Lung (tissue), 12 donors: ENCODE data around the gene ADAMTSL1. TPM values are rescaled to one million over a fixed set of nuclear protein-coding genes. Genes with fewer than 3 reads are reported as not detected.

Experiments
- ATAC-seq: fragments of 200-7000 bp; cut with Tn5 transposase; one replicate; pipeline ENCODE4 v1.9.1; 2020; ENCODE audit warnings: moderate number of reproducible peaks; ENCODE audit not compliant: insufficient read depth, low FRiP score
- DNase-seq, 3 donors: peaks; one replicate each; pipeline ENCODE4 v3.0.0-alpha.2; 2013 to 2017
- H3K27ac ChIP-seq, 2 donors: one replicate each; pipeline ENCODE4 v1.5.1; 2013; ENCODE audit warnings: mild to moderate bottlenecking in 2 of 2, moderate library complexity in 2 of 2, control low read depth in 1 of 2, inconsistent platforms in 1 of 2, low read depth in 1 of 2, low read length in 1 of 2
- H3K27me3 ChIP-seq, 3 donors: one replicate each; pipeline ENCODE4 v1.5.1; 2013; ENCODE audit warnings: low read length in 2 of 3; ENCODE audit not compliant: control insufficient read depth in 3 of 3, insufficient read depth in 3 of 3
- H3K36me3 ChIP-seq, 4 donors: one replicate each; pipeline ENCODE4 v1.5.1; 2013; ENCODE audit warnings: low read length in 4 of 4, mild to moderate bottlenecking in 1 of 4, moderate library complexity in 1 of 4; ENCODE audit not compliant: control insufficient read depth in 4 of 4, insufficient read depth in 4 of 4
- H3K4me1 ChIP-seq, 5 donors: one replicate each; pipeline ENCODE4 v1.5.1; 2013; ENCODE audit warnings: low read length in 5 of 5, mild to moderate bottlenecking in 2 of 5, moderate library complexity in 1 of 5; ENCODE audit not compliant: control insufficient read depth in 5 of 5, insufficient read depth in 5 of 5
- H3K4me3 ChIP-seq: one replicate; pipeline ENCODE4 v1.5.1; 2013; ENCODE audit warnings: mild to moderate bottlenecking, control low read depth, moderate library complexity
- H3K9ac ChIP-seq, 2 donors: one replicate each; pipeline ENCODE4 v1.5.1; 2013; ENCODE audit warnings: low read length in 2 of 2, control low read depth in 1 of 2; ENCODE audit not compliant: insufficient read depth in 1 of 2
- H3K9me3 ChIP-seq, 4 donors: one replicate each; pipeline ENCODE4 v1.5.1; 2013; ENCODE audit warnings: low read length in 3 of 4, mild to moderate bottlenecking in 1 of 4, moderate library complexity in 1 of 4; ENCODE audit not compliant: control insufficient read depth in 4 of 4, insufficient read depth in 3 of 4
- CTCF ChIP-seq: IDR thresholded peaks from 2 replicates; pipeline ENCODE4 v1.5.1; 2012; ENCODE audit warnings: mild to moderate bottlenecking; ENCODE audit errors: control extremely low read depth, extremely low read depth
- WGBS, 2 donors: extraction: QIAGEN DNeasy Blood & Tissue Kit; methylation state at CpG; one replicate each; pipeline ENCODE4 v1.1.7; 2013; 5-methylcytosine and 5-hydroxymethylcytosine counted together
- polyA plus RNA-seq, 2 donors: library from polyadenylated mRNA; stranded (reverse); fragments of 200-250 nt; gene quantifications; one replicate each; pipeline ENCODE4 v1.2.1, GENCODE V29; 2013
- total RNA-seq, 2 donors: library from RNA; depleted of rRNA in 1 of 2; stranded (reverse); fragments of >200 nt in 1 of 2; gene quantifications; one replicate each; pipeline ENCODE4 v1.2.1, GENCODE V29; 2014 to 2021
- donor health status: control.
- donor health status: control.
- donor health status: Bipolar disorder and iron deficiency.
- donor health status: healthy.
- donor health status: DM: yes; HTN: yes; CAD: no.

The ADAMTSL1 gene
- total and polyA plus RNA-seq, 4 donors: 0.25 to 36.2 (median 1.4) TPM

- TF ChIP-seq CTCF: no peak
- H3K27me3 ChIP-seq: no peaks in the 10 kb centered on the region
- H3K36me3 ChIP-seq: no peaks in the 10 kb centered on the region
- H3K9ac ChIP-seq: no peak overlapping the region
- H3K4me1 ChIP-seq: no peaks in the 10 kb centered on the region
- WGBS, 2 donors: 59 to 75% methylated on average over 1 of the region's 1 CpG
- H3K9me3 ChIP-seq: peaks cover 0 to 9% (median 4%) of the 10 kb centered on the region in 4 donors
- no peak overlapping the region for H3K4me3 ChIP-seq
- no peak overlapping the region for H3K27ac ChIP-seq
- ATAC-seq: no peak
- DNase-seq: no peak
Measured at GRCh38 chr9:18596920-18597319, 123.0 kb downstream of the ADAMTSL1 start.

GRCh38 chr9:18598969-18599368, 125.0 kb downstream of the ADAMTSL1 start:
- Histone ChIP-seq H3K36me3 (no peaks in the 10 kb centered on the region), H3K27me3 (no peaks in the 10 kb centered on the region), H3K4me1 (no peaks in the 10 kb centered on the region), H3K27ac (no peak overlapping the region), H3K9me3 (peaks cover 0 to 8% (median 4%) of the 10 kb centered on the region in 4 donors), H3K4me3 (no peak overlapping the region), H3K9ac (no peak overlapping the region)
- DNase-seq: no peak
- no peak for TF ChIP-seq CTCF
- ATAC-seq: no peak
- WGBS, 2 donors: 86 to 89% methylated on average over 1 of the region's 1 CpG

GRCh38 chr9:18601026-18601425, 127.1 kb downstream of the ADAMTSL1 start:
- no peaks in the 10 kb centered on the region for H3K9me3 ChIP-seq
- DNase-seq (no peak), ATAC-seq (no peak)
- no peaks in the 10 kb centered on the region for H3K36me3 ChIP-seq
- no peak overlapping the region for H3K9ac ChIP-seq
- H3K4me3 ChIP-seq: no peak overlapping the region
- H3K4me1 ChIP-seq: peaks cover 0 to 4% (median 3%) of the 10 kb centered on the region in 5 donors
- TF ChIP-seq CTCF: no peak
- H3K27ac ChIP-seq: no peak overlapping the region
- H3K27me3 ChIP-seq: no peaks in the 10 kb centered on the region

- H3K27ac ChIP-seq: no peak overlapping the region
Measured at GRCh38 chr9:18601956-18602355, 128.0 kb downstream of the ADAMTSL1 start.

More at GRCh38 chr9:18601956-18602355, 128.0 kb downstream of the ADAMTSL1 start:
- Histone ChIP-seq H3K9me3 (no peaks in the 10 kb centered on the region), H3K4me3 (no peak overlapping the region), H3K27me3 (no peaks in the 10 kb centered on the region), H3K9ac (no peak overlapping the region), H3K36me3 (no peaks in the 10 kb centered on the region), H3K4me1 (peaks cover 0 to 13% (median 7%) of the 10 kb centered on the region in 5 donors)
- WGBS, 2 donors: 85 to 88% methylated on average over 2 of the region's 2 CpGs
- TF ChIP-seq CTCF: no peak
- ATAC-seq: no peak
- no peak for DNase-seq
